Measurements from ENCODE around the gene SESN1. TPM values are rescaled to one million over a fixed set of nuclear protein-coding genes. Genes with fewer than 3 reads are reported as not detected.

Gene SESN1
- total RNA-seq, 2 experiments from 2014 or later, result 22.1 to 23.3 TPM

GRCh38 chr6:109002051-109002697 is 92.5 kb downstream of the SESN1 start:
- peaks cover 42% of the 10 kb centered on the region for H3K4me1 Mint-ChIP-seq (ENCODE audit: low read depth)
- ChIA-PET POLR2A (no interaction called here), CTCF (interaction anchor here (0.9 to 1.8 kb wide), 2 partner anchors 13 to 71 kb away, joined by 3 to 6 read pairs; no protein-coding TSS in a partner anchor)
- intact Hi-C loops (cut with micrococcal nuclease), result no loop called here
- no peak overlapping the region for H3K4me3 Mint-ChIP-seq
- no peak overlapping the region for H3K27ac Mint-ChIP-seq
- TF ChIP-seq CTCF (IDR thresholded peaks at IDR 0.05), result no peak
- no peaks in the 10 kb centered on the region for H3K9me3 Mint-ChIP-seq
- peaks cover 10% of the 10 kb centered on the region for H3K36me3 Mint-ChIP-seq (ENCODE audit: low read depth)
- no peaks in the 10 kb centered on the region for H3K27me3 Mint-ChIP-seq
- DNase-seq, result no peak
- no peak for ATAC-seq

GRCh38 chr6:109001291-109001894 is 93.3 kb downstream of the SESN1 start:
- H3K4me1 Mint-ChIP-seq (ENCODE audit: low read depth), result peaks cover 34% of the 10 kb centered on the region
- ATAC-seq (no peak), DNase-seq (no peak)
- TF ChIP-seq CTCF (IDR thresholded peaks at IDR 0.05), result no peak
- peaks cover 10% of the 10 kb centered on the region for H3K36me3 Mint-ChIP-seq (ENCODE audit: low read depth)
- intact Hi-C loops (cut with micrococcal nuclease), result no loop called here
- no peaks in the 10 kb centered on the region for H3K9me3 Mint-ChIP-seq
- CTCF ChIA-PET, result interaction anchor here (0.9 to 1.8 kb wide), 2 partner anchors 13 to 72 kb away, joined by 3 to 6 read pairs; no protein-coding TSS in a partner anchor
- no peaks in the 10 kb centered on the region for H3K27me3 Mint-ChIP-seq
- POLR2A ChIA-PET, result no interaction called here
- no peak overlapping the region for H3K27ac Mint-ChIP-seq
- no peak overlapping the region for H3K4me3 Mint-ChIP-seq

GRCh38 chr6:109000289-109000688 is 94.4 kb downstream of the SESN1 start:
- intact Hi-C loops (cut with micrococcal nuclease), result no loop called here
- H3K4me1 Mint-ChIP-seq (ENCODE audit: low read depth), result peaks cover 27% of the 10 kb centered on the region
- peaks cover 11% of the 10 kb centered on the region for H3K36me3 Mint-ChIP-seq (ENCODE audit: low read depth)
- DNase-seq (no peak), ATAC-seq (no peak)
- ChIA-PET CTCF (interaction anchor here (0.7 kb wide), 1 partner anchor 391 kb away, joined by 3 read pairs; no protein-coding TSS in a partner anchor), POLR2A (no interaction called here)
- H3K27ac Mint-ChIP-seq, result no peak overlapping the region
- H3K9me3 Mint-ChIP-seq, result no peaks in the 10 kb centered on the region
- H3K4me3 Mint-ChIP-seq, result no peak overlapping the region
- no peaks in the 10 kb centered on the region for H3K27me3 Mint-ChIP-seq
- TF ChIP-seq CTCF (IDR thresholded peaks at IDR 0.05), result no peak

GRCh38 chr6:108999428-108999827 is 95.2 kb downstream of the SESN1 start:
- CTCF ChIA-PET, result no interaction called here
- no peak for TF ChIP-seq CTCF (IDR thresholded peaks at IDR 0.05)
- peaks cover 19% of the 10 kb centered on the region for H3K4me1 Mint-ChIP-seq (ENCODE audit: low read depth)
- H3K4me3 Mint-ChIP-seq, result no peak overlapping the region
- POLR2A ChIA-PET, result no interaction called here
- intact Hi-C loops (cut with micrococcal nuclease), result no loop called here
- no peaks in the 10 kb centered on the region for H3K9me3 Mint-ChIP-seq
- H3K27me3 Mint-ChIP-seq, result no peaks in the 10 kb centered on the region
- ATAC-seq (no peak), DNase-seq (no peak)
- H3K27ac Mint-ChIP-seq, result no peak overlapping the region
- peaks cover 11% of the 10 kb centered on the region for H3K36me3 Mint-ChIP-seq (ENCODE audit: low read depth)

- DNase-seq, result no peak
- no peak for TF ChIP-seq CTCF (IDR thresholded peaks at IDR 0.05)
- Mint-ChIP-seq H3K4me1 (ENCODE audit: low read depth) (peaks cover 14% of the 10 kb centered on the region), H3K27ac (no peak overlapping the region), H3K4me3 (no peak overlapping the region), H3K27me3 (no peaks in the 10 kb centered on the region), H3K36me3 (ENCODE audit: low read depth) (peaks cover 13% of the 10 kb centered on the region), H3K9me3 (no peaks in the 10 kb centered on the region)
- intact Hi-C loops (cut with micrococcal nuclease), result no loop called here
- ChIA-PET CTCF (no interaction called here), POLR2A (no interaction called here)
- ATAC-seq, result no peak
Measured at GRCh38 chr6:108998485-108998884, 96.2 kb downstream of the SESN1 start.
